Neural cell (in vitro differentiated cells): Measurements from ENCODE around the gene BCL2A1. TPM values are rescaled to one million over a fixed set of nuclear protein-coding genes. Genes with fewer than 3 reads are reported as not detected.

ENCODE experiments used
- H2AFZ ChIP-seq: fragments of 200-600, 300-800 bp; sonication (generic), shearing (Covaris generic); 2 replicates; pipeline ENCODE4 v1.6.0; 2014; ENCODE audit warnings: low read depth, mild to moderate bottlenecking, antibody characterized with exemption, low read length, moderate library complexity
- H3F3A ChIP-seq: fragments of 200-600 bp; shearing (Covaris generic); 2 replicates; pipeline ENCODE4 v1.6.1; 2016; ENCODE audit warnings: mild to moderate bottlenecking, moderate library complexity, mixed read lengths, antibody characterized with exemption, low read length; ENCODE audit not compliant: insufficient read depth, poor library complexity, severe bottlenecking
- H3K27ac ChIP-seq: fragments of 200-600, 300-800 bp; sonication (generic), shearing (Covaris generic); 2 replicates; pipeline ENCODE4 v1.5.1; 2014; ENCODE audit warnings: mild to moderate bottlenecking, low read length, moderate library complexity
- H3K27me3 ChIP-seq: fragments of 300-800, 200-600 bp; sonication (generic), shearing (Covaris generic); 2 replicates; pipeline ENCODE4 v1.6.0; 2014; ENCODE audit warnings: mild to moderate bottlenecking, low read depth, low read length, moderate library complexity; ENCODE audit not compliant: insufficient read depth
- H3K36me3 ChIP-seq: fragments of 300-800, 200-600 bp; sonication (generic), shearing (Covaris generic); 2 replicates; pipeline ENCODE4 v1.5.1; 2014; ENCODE audit warnings: mild to moderate bottlenecking, antibody characterized with exemption, low read length, moderate library complexity; ENCODE audit not compliant: insufficient read depth
- H3K4me2 ChIP-seq: fragments of 300-800, 200-600 bp; sonication (generic), shearing (Covaris generic); 2 replicates; pipeline ENCODE4 v1.6.0; 2014; ENCODE audit warnings: mild to moderate bottlenecking, low read length
- H3K4me3 ChIP-seq: fragments of 300-800, 200-600 bp; sonication (generic), shearing (Covaris generic); 2 replicates; pipeline ENCODE4 v1.5.1; 2014; ENCODE audit warnings: mild to moderate bottlenecking, low read length, moderate library complexity
- H3K79me2 ChIP-seq: fragments of 200-600 bp; shearing (Covaris generic); replicated peaks from 2 replicates; pipeline ENCODE4 v1.6.0; 2014; ENCODE audit warnings: mild to moderate bottlenecking, low read length, moderate library complexity; ENCODE audit not compliant: insufficient read depth
- H3K9ac ChIP-seq: fragments of 300-800, 200-600 bp; sonication (generic), shearing (Covaris generic); 2 replicates; pipeline ENCODE4 v1.6.1; 2016; ENCODE audit warnings: mild to moderate bottlenecking, low read length, mixed read lengths
- H3K9me2 ChIP-seq: fragments of 200-600 bp; shearing (Covaris generic); 2 replicates; pipeline ENCODE4 v1.6.1; 2016; ENCODE audit warnings: mild to moderate bottlenecking, low read length, mixed read lengths; ENCODE audit not compliant: insufficient read depth
- H3K9me3 ChIP-seq: fragments of 200-600, 300-800 bp; sonication (generic), shearing (Covaris generic); 2 replicates; pipeline ENCODE4 v1.6.1; 2016; ENCODE audit warnings: mild to moderate bottlenecking, mixed run types, low read length, moderate library complexity, mixed read lengths
- H4K20me1 ChIP-seq: fragments of 200-600 bp; shearing (Covaris generic); 2 replicates; pipeline ENCODE4 v1.6.1; 2016; ENCODE audit warnings: mild to moderate bottlenecking, mixed run types; ENCODE audit not compliant: insufficient read depth
- CTCF ChIP-seq: fragments of 450-650 bp; IDR thresholded peaks from 2 replicates; pipeline ENCODE4 v1.5.1; 2014; ENCODE audit warnings: antibody characterized with exemption, mild to moderate bottlenecking, moderate library complexity; ENCODE audit not compliant: poor library complexity, severe bottlenecking
- EP300 ChIP-seq: fragments of 450-650 bp; conservative IDR thresholded peaks from 2 replicates; pipeline ENCODE4 v1.6.1; 2014; ENCODE audit warnings: antibody characterized with exemption, mild to moderate bottlenecking, moderate library complexity; ENCODE audit not compliant: poor library complexity, severe bottlenecking
- EZH2 ChIP-seq: fragments of 200-600, 300-800 bp; shearing (Covaris generic), sonication (generic); IDR thresholded peaks from 2 replicates; pipeline ENCODE4 v1.6.1; 2014; ENCODE audit warnings: antibody characterized with exemption, low read length, borderline replicate concordance, mild to moderate bottlenecking; ENCODE audit not compliant: insufficient read depth, poor library complexity, severe bottlenecking
- MXI1 ChIP-seq: fragments of 450-650 bp; conservative IDR thresholded peaks from 2 replicates; pipeline ENCODE4 v1.6.1; 2014; ENCODE audit warnings: antibody characterized with exemption, mild to moderate bottlenecking; ENCODE audit not compliant: poor library complexity, severe bottlenecking
- POLR2AphosphoS5 ChIP-seq: IDR thresholded peaks from 2 replicates; pipeline ENCODE4 v1.6.1; 2012
- RAD21 ChIP-seq: fragments of 450-650 bp; conservative IDR thresholded peaks from 2 replicates; pipeline ENCODE4 v1.6.1; 2014; ENCODE audit warnings: antibody characterized with exemption, mild to moderate bottlenecking, moderate library complexity
- REST ChIP-seq: IDR thresholded peaks from 2 replicates; pipeline ENCODE4 v1.6.1; 2012; ENCODE audit warnings: borderline replicate concordance
- SMC3 ChIP-seq: fragments of 450-650 bp; conservative IDR thresholded peaks from 2 replicates; pipeline ENCODE4 v1.6.1; 2014; ENCODE audit warnings: antibody characterized with exemption, mild to moderate bottlenecking, moderate library complexity; ENCODE audit not compliant: poor library complexity
- TAF1 ChIP-seq: IDR thresholded peaks from 2 replicates; pipeline ENCODE4 v1.6.1; 2012; ENCODE audit warnings: low read depth
- polyA plus RNA-seq: library from polyadenylated mRNA; depleted of rRNA; stranded (reverse); fragments of >200 nt; gene quantifications from 2 replicates; pipeline ENCODE4 v1.2.3, GENCODE V29; 2014

The BCL2A1 gene
- polyA plus RNA-seq, 1 donor from 2014 or later, result not detected

- no peaks in the 10 kb centered on the region for H3F3A ChIP-seq
- H3K9me3 ChIP-seq, result no peaks in the 10 kb centered on the region
- TF ChIP-seq EZH2, result no peak
- TF ChIP-seq RAD21, result no peak
- TF ChIP-seq EP300, result no peak
- no peak for TF ChIP-seq SMC3
- TF ChIP-seq CTCF, result no peak
- TF ChIP-seq POLR2AphosphoS5, result no peak
- no peak for TF ChIP-seq MXI1
- TF ChIP-seq REST, result no peak
- TF ChIP-seq TAF1, result no peak
- no peaks in the 10 kb centered on the region for H3K9me2 ChIP-seq
- no peaks in the 10 kb centered on the region for H3K79me2 ChIP-seq
- no peaks in the 10 kb centered on the region for H3K36me3 ChIP-seq
- no peaks in the 10 kb centered on the region for H3K27me3 ChIP-seq
- no peaks in the 10 kb centered on the region for H4K20me1 ChIP-seq
- H3K27ac ChIP-seq, result no peak overlapping the region
- no peak overlapping the region for H3K9ac ChIP-seq
- H2AFZ ChIP-seq, result no peak overlapping the region
- no peak overlapping the region for H3K4me3 ChIP-seq
- H3K4me2 ChIP-seq, result no peak overlapping the region
Observed at GRCh38 chr15:79952329-79952728, 18.7 kb downstream of the BCL2A1 start.

GRCh38 chr15:79950247-79950646 lies 20.7 kb downstream of the BCL2A1 start:
- Histone ChIP-seq H3K79me2 (no peaks in the 10 kb centered on the region), H3K9me3 (no peaks in the 10 kb centered on the region), H3K27me3 (no peaks in the 10 kb centered on the region), H2AFZ (no peak overlapping the region), H3F3A (no peaks in the 10 kb centered on the region), H3K27ac (no peak overlapping the region), H3K9me2 (no peaks in the 10 kb centered on the region), H3K9ac (no peak overlapping the region), H3K36me3 (no peaks in the 10 kb centered on the region), H4K20me1 (no peaks in the 10 kb centered on the region), H3K4me2 (no peak overlapping the region), H3K4me3 (no peak overlapping the region)
- TF ChIP-seq CTCF (no peak), POLR2AphosphoS5 (no peak), RAD21 (no peak), EP300 (no peak), SMC3 (no peak), MXI1 (no peak), TAF1 (no peak)
